DMS 273 (cell line): Measurements from ENCODE around the gene CPEB1.
"Not testable (repeated sequence)": the region's sequence is repeated elsewhere in the genome, so short reads cannot be mapped to it uniquely, and the experiment has no call there.

Experiments used
- DNase-seq: peaks from one replicate; lab custom pipeline; 2025; ENCODE audit not compliant: unreplicated experiment; lab: John Stamatoyannopoulos, UW

Gene CPEB1

DNA sequence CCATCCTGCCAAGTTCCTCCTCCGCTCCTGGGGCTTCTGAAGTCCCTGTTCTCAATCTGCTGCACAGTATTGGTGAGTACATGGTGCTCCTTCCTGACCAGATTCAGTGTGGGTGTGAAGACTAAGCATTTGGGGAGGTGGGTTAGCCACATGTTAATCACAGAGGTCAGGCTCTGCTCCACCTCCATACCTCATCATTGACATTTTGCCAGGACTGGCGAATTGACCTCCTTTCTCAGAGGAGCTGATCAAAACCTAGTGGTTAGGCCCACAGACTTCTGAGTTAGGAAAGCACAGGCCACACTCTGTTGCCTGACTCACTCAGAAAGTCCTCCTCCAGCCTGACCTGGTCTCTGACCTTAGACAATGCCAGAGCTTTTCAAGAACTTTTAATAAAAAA lies 98.5 kb downstream of the CPEB1 start:
- DNase-seq = no peak

DNA sequence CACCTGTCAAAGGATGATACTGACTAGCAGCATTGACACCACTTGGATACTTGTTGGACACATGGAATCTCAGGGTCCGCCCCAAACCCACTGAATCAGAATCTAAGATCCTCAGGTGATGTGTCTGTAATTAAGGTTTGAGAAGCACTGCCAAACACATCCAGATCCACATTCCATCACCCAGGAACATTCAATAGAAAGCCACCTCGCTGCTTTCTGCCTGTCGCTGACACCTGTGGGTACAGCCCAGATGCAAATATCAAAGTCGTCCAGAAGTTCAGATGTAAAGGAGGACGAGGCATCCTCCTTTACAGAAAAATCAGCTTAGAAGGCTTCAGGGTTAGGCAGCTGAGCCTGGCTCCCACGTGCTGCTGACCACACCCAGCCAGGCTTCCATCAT lies 101.7 kb downstream of the CPEB1 start:
- no peak for DNase-seq

DNA sequence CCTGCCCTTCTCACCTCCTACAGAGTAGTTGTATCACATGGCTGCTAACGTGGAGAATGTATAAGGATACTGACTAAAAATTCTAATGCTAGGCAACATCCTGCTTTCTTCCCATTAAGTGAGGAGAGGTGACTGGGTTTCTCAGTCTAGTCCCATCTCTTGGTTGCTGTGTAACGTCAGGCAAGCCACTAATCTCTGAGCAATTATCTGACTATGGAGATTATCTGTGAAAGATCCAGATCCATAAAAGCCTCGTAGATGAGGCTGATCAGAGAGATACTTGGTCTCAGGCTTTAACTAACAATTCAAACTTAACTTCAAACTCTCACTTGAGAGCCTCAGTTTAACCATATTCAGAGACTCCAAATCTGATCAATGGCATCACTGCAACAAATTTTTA lies 102.2 kb downstream of the CPEB1 start:
- DNase-seq = no peak

DNA sequence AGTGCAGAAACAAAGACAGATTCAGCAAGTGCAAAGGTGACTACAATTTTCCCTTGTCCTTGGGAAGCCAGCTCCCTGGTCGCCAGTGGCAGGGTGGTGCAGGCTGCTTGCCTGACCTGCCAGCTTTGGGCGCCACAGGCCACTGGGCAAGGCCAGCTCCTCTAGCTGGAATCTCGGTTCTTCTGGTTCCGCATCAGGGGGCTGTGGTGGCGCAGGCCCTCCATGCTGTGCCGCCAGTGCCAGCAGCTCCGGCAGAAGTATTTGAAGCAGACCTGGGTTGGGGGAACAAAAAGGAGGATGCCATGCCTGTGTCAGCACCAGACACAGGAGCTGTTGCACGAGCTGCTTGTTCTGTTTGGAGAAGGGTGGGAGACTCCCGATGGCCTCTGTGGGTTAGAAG lies 102.7 kb downstream of the CPEB1 start:
- DNase-seq = no peak

DNA sequence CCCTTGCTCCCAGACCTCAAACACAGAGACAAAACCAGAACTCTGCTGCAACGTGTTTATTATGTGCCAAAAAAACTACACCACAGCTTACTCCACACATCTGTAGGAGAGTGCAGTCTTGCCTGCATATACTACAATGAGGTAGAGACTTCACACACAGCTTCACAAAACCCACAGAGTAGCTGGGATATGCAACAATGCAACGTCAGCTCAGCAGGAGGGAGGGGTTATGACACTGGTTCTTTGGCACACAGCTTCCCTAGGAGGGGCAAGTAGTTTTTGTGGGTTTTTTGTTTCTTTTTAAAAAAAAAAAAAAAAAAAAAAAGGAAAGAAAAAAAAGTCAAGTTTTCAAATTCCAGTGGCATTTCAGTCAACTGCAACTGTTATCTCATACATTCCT lies 104.0 kb downstream of the CPEB1 start:
- no peak for DNase-seq

DNA sequence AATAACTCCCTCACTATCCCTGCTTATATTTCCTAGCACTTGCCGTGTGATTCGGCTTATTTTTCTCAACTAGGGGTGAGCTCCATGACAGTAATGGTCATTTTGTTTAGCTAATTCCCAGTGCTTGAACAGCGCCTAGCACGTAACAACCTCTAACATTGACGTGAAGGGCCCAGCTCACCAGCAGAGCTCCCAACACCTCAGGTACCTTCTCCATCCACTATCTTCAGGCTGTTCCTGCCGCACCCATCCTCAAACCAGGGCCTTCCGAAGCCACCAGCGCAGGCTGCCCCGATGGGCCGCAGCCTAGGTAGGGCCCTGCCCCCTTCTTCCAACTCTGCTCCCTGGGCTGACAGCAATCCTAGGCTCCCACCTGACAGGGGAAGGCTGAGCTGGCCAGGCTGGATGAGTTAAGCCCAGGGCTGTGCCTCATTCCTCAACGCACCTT lies 106.2 kb downstream of the CPEB1 start:
- DNase-seq = no peak

DNA sequence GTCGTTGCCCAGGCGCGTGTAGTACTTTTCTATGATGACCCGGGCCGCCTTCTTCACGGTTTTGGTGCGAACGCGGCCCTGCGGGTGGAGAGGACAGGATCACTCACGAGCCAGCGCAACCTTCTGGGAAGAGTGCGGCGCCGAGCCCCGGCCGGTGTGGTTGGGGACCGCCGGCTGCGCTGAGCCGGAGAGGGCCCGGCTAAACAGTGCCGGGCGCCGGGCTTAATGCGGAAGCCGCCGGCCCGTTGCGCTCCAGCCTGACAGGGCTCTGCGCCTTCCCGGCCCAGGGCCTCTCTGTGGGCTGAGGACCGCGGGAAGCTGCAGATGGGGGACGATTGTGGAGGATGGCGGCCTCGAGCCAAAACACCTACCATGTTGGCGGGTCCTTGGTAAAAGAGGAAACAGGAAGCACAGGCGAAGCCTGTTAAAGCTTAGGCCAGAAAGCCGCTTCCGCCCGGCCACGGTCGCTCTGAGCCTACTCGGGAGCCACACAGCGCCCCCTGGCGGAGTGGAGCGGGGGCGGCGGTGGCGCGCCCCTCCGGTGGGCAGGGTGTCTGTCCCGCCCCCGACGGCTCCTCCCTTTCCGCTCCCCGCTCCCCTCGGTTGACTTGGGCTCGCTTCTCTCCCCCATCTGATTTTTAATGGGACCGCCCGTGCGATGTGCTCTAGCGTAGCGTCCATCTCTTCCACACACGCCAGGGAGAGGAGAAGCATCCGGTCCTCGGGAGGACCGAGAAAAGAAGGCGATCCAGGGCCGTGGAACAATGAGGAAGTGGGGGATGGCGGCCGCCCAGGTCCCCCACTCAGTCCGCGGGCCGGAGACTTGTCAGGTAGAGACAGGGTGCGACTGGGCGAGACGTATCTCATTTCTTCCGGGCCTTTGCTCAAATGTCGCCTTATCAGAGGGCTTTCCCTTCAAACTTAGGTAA lies 106.8 kb downstream of the CPEB1 start, which contains the start of gene RPS17:
RPS17 (minus strand) TSS at position 403 of the 929 bp plus-strand sequence; CDS start at position 374, 29 bp downstream.
- no peak for DNase-seq

DNA sequence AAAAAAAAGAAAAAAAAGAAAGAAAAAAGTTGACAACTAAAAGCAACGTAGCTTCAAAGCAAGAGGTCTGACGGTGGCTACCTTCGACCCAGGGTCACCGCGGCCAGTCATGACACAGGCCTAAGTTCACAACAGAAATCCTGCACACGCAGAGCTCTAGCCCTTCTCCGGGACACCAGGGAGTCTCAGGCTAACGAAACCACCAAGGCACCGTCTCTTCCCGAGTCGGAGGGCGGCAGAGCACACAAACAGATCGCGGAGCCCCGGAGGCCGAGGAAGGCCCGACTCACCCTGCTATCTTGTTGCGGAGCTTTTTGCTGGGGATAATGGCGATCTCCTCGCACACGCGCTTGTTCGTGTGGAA lies 107.5 kb downstream of the CPEB1 start:
- DNase-seq = no peak

DNA sequence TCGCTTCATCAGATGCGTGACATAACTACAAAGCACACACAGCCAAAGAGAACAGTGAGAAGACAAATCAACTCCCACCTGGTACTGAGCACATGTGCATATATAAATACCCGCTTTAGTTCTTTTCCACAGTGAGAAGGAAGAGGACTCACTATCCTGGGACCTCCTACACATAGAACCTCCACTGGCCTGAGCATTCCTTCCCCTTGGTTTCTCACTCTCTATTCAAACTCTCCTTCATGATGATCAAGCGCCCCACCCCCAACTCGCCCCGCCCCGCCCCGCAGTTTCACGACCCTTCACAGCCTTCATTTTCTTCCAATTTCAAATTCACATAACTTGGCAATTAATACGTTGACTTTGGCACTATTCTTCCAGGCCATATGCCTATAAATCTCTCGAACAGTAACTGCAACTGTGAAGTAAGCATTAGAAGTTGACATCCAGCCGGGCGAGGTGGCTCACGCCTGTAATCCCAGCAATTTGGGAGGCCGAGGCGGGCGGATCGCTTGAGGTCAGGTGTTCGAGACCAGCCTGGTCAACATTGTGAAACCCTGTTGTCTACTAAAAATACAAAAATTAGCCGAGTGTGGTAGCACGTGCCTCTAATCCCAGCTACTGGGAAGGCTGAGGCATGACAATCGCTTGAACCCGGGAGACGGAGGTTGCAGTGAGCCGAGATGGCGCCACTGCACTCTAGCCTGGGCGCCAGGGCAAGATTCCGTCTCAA lies 108.0 kb downstream of the CPEB1 start:
- no peak for DNase-seq

DNA sequence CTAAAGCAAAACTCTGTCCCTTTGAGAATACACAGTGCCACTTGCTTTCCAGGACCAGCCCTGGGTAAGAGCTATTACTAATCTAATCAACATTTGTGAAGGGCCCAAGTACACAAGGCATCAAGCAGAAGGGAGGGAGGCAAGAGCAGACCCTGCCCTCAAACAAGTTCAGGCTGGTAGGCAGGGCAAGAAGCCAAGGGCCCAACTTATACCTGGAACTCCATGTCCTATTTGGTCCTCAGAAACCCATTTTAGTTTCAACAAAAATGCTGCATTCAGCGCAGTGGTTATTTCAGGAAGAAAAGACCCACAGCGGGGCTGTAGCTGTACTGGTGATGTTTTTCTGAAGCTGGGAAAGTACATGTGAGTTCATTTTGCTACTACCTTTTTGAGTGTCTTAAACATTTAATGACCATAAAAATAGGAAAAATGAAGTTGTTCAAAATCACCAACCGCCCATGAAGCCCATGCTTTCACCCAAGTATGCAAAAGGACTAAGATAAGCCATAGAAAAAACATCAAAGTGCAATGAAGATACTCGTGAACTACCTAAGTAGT lies 109.7 kb downstream of the CPEB1 start:
- DNase-seq = no peak

DNA sequence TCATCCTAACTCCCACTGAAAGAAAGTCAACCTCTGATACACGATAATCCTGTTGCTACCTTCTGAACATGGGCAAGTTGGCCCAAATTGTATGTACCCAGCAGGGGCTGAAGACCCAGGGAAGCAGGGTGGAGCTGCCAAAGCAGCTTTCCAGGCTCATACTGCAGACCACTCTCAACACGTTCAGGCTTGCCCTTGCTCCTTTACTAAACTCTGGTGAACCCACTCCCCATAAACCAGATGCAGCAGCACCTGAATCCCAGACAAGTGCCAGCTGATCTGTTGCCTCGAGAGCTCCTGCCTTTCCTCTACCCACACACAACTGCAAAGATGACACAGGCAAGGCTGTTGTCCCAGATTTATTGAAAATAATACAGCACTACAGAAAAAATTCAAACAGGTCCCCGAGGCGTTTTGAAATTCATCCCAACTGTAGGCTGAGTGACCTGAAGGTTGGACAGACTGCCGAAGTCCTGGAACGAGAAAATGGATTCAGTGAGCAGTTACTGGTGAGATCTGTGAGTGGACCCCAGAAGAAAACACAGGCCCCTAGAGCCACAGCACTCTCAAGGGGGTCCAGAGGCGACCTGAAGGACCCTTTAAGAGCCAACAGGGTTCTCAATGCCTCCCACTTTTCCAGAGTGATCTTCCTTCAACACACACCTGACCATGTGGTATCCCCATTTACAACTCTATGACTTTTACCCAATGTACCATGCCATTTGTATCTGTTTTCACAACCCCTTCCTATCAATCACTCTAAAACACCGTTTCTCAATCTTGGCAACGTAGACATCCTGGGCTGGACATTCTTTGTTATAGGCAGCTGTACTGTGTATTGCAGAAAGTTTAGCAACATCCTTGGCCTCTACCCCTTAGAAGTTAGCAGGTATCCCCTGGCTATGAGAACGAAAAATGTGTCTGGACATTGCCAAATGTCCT lies 110.5 kb downstream of the CPEB1 start:
- DNase-seq = no peak

DNA sequence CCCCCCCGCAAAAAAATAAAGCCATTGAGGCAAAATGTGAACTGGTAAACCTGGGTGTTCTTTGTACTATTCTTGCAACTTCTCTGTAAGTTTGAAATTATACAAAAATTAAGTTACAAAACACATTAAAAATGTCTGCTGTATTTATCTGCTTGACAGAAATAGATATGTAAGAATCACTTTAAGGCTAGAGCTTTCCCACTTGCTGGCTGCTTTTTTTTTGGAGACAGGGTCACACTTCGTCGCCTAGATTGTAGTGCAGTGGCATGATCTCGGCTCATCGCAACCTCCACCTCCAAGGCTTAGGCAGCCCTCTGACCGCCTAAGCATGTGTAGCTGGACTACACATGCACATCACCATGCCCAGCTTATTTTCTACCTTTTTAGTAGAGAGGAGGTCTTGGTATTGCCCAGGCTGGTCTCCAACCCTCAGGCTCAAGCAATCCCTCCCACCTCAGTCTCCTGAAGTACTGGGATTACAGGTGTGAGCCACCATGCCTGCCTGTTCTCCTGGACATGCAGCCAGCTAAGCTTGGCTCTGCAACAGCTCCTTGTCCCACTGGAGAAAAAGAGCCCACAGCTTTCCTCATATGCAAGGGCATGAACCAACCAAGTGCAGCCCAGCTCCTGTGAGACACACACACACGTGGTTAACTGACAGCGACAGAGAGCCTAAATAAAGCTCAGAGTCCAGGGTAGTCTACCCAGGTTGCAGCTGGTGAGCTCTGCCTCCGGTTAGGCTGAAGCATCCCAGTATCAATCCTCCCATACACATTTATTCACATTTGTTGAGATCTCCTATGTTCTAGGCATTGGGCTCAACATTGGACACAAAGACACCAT lies 111.4 kb downstream of the CPEB1 start:
- no peak for DNase-seq

DNA sequence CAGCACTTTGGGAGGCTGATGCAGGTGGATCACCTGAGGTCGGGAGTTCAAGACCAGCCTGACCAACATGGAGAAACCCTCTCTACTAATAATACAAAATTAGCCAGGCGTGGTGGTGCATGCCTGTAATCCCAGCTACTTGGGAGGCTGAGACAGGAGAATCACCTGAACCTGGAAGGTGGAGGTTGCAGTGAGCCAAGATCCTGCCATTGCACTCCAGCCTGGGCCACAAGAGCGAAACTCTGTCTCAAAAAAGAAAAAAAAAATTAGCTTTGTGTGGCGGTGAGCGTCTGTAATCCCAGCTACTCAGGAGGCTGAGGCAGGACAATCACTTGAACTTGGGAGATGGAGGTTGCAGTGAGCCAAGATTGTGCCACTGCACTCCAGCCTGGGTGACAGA lies 112.0 kb downstream of the CPEB1 start:
- DNase-seq = not testable (repeated sequence)

DNA sequence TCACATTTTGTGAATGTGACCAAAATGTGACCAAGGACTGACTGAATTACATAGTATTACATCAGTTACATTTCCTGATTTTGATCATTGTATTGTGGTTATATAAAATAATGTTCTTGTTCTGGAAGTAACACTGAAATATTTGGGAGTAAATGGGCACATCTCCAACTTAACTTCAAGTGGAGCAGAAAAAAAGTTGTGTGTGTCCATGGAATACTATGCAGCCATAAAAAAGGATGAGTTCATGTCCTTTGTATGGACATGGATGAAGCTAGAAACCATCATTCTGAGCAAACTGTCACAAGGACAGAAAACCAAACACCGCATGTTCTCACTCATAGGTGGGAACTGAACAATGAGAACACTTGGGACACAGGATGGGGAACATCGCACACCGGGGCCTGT lies 112.7 kb downstream of the CPEB1 start:
- not testable (repeated sequence) for DNase-seq

DNA sequence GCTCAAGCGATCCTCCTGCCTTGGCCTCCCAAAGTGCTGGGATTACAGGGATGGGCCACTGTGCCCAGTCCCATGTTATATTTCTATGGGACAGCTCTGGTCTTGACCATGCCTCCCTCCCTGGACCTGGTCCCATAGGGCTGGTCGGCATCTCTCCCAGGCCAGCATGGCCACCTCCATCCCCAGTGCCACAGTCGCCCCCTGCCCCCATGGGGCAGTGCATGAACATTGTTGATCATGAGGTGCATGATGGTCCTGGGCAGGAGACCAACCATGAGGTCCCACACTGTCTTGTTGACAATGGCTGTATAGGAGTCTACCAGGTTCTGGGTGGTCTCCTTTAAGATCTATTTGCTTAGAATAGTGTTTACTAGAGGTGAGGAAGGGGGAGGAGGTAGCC lies 113.4 kb downstream of the CPEB1 start:
- no peak for DNase-seq

DNA sequence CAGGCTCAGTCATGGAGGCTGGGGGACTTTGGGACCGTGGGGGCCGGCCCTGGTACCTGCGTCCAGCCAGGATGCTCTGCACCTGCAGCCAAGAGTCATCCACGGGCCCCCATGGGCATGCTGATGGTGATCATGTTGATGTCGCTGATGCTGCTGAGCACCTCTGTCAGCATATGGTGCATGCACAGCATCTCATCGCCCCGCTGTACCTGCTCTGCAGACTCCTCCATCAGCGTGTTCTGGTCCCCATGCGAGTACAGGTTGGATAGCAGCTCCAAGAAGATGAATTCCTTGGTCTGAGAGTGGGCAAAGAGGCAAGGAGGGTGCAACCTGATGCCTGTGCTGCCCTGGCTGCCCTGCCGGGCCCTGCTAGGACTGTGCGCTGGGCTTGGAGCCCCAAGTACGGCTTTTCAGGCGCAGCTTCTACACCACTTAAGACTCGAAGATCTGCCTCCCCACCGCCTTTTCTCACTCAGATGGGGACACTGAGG lies 114.1 kb downstream of the CPEB1 start:
- no peak for DNase-seq

DNA sequence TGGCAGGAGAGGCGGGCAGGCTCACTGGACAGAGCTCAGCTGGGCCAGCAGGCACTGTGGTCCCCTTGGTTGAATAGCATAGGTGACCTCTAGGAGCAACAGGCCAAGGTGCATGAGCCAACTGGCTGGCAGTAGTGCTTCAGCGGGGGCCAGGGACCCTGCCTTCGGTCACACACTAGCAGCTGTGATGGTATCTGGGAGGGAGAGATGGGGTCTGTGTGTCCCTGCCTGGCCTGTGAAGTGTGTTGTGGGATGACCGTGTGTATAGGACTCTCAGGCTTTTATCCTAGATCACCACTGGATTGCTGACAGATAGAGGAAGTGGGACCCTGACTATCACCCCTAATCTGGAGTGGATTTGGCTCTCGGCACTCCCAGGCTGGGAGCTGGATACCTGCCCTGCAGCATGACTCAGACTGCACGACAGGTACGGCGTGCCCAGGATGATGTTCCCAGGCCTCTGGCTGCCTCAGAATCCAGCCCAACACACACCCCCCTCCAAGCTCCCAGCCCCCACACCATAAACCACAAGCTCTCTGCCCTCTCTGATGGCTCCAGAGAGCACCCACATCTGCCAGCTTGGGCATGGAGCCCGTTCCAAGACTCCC lies 114.7 kb downstream of the CPEB1 start:
- DNase-seq = no peak

DNA sequence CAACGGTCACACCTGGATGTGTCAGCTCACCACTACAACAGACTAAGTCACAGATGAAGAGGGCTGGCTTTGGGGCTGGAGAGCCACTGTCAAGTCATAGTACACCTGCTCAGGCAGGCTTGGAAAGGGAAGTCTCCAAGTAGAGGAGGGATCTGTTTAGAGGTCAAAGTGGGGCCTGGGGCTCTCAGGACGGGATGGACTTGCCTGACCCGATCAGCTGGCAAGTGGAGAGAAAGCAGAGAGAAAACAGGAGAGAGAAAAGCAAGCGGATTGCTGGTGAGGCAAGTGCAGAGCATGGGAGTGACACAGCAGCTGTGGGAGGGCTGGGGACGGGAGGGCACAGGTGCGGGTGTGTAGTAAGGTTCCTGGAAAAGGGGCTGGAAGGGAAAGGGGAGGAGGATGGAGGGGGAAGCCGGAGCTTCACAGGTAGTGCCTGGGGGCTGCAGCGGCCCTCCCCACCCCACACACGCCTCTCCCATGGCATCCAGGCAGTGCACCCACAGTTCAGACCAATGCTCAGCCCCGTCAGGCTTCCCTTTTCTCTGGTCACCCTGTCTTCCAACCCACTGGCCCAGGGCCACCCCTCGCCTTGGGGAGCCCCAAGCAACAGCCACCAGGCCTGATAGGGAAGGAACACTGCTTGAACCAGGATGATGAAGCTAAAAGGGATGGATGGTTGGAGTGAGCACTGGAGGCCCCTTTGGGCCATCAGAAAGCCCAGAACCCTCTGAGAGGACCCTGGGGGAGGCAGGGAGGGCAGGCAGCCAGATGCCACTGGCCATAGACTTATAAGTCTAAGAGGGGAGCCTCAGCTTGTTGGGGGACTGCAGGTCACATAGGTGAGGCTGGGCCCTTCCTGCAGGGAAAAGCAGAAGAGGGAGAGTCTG lies 115.4 kb downstream of the CPEB1 start:
- DNase-seq = no peak
